B cell (primary cell): Measurements from ENCODE around the gene COBLL1.

Source experiments
- EZH2 ChIP-seq: IDR thresholded peaks from 2 replicates; pipeline ENCODE4 v1.6.1; 2012; ENCODE audit warnings: borderline replicate concordance, low read depth, mild to moderate bottlenecking, moderate library complexity, low read length; ENCODE audit not compliant: insufficient read depth, poor library complexity, severe bottlenecking
- TF ChIP-seq, protein P1 (sequence below): fragments of 200-600 bp; IDR thresholded peaks from one replicate; pipeline ENCODE4 v1.8.0; 2022; ENCODE audit warnings: antibody characterized with exemption, mild to moderate bottlenecking

- TF ChIP-seq, protein P1, sequence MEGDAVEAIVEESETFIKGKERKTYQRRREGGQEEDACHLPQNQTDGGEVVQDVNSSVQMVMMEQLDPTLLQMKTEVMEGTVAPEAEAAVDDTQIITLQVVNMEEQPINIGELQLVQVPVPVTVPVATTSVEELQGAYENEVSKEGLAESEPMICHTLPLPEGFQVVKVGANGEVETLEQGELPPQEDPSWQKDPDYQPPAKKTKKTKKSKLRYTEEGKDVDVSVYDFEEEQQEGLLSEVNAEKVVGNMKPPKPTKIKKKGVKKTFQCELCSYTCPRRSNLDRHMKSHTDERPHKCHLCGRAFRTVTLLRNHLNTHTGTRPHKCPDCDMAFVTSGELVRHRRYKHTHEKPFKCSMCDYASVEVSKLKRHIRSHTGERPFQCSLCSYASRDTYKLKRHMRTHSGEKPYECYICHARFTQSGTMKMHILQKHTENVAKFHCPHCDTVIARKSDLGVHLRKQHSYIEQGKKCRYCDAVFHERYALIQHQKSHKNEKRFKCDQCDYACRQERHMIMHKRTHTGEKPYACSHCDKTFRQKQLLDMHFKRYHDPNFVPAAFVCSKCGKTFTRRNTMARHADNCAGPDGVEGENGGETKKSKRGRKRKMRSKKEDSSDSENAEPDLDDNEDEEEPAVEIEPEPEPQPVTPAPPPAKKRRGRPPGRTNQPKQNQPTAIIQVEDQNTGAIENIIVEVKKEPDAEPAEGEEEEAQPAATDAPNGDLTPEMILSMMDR: no peak
- TF ChIP-seq EZH2: no peak
Observed at GRCh38 chr2:164831180-164831579, 10.4 kb downstream of the COBLL1 start.
